ENCODE measurements around the gene PNISR.
"Not testable (repeated sequence)": the region's sequence is repeated elsewhere in the genome, so short reads cannot be mapped to it uniquely, and the experiment has no call there.

PNISR gene, protein sequence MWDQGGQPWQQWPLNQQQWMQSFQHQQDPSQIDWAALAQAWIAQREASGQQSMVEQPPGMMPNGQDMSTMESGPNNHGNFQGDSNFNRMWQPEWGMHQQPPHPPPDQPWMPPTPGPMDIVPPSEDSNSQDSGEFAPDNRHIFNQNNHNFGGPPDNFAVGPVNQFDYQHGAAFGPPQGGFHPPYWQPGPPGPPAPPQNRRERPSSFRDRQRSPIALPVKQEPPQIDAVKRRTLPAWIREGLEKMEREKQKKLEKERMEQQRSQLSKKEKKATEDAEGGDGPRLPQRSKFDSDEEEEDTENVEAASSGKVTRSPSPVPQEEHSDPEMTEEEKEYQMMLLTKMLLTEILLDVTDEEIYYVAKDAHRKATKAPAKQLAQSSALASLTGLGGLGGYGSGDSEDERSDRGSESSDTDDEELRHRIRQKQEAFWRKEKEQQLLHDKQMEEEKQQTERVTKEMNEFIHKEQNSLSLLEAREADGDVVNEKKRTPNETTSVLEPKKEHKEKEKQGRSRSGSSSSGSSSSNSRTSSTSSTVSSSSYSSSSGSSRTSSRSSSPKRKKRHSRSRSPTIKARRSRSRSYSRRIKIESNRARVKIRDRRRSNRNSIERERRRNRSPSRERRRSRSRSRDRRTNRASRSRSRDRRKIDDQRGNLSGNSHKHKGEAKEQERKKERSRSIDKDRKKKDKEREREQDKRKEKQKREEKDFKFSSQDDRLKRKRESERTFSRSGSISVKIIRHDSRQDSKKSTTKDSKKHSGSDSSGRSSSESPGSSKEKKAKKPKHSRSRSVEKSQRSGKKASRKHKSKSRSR

DNA sequence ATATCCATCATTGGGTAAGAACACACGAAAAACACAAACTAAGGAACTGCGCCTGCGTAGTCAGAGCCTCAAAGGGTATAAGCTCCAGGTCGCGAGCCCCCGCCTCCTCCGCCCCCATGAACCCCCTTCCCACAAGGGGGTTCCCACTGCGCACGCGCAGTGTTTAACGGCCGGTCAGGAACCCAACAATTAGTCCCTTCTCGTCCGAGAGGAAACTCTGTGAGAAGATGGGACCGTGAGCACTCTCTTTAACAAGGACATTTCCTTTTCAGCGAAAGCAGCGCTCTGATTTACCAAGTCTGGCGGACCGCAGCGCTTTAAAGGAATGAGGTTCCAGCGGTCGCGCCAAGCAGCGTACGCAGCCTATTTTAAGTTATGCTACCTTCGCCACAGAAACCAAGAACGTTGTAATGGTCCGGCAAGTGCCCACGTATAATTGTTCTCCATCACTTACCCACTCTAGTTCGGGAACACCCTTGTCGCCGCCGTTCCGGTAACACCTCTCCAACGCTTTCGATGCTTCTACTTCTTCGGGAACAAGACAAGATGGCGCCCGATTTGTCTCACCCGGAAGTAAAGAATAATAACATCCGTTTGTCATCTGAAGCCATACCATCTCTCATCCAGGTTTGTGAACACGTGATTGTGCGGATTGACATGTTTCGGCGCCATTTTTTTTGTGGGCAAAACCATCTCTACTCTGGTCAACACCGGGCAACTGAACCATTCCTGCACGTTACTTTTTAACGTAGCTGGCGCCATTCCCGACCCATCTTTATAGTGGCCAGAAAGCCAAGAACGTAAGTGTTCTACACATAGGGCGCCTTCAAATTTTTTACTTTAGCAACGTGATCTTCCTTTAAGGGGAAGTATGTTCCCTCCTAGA, at the start of gene PNISR:
TSS of gene PNISR (minus strand) at position 548 of the 886 bp plus-strand sequence. CDS start 10,649 bp downstream, outside the sequence.
- peak; percentile 98 for DNase-seq (ENCODE audit: low read depth)
- peak within 1 kb of the TSS; percentile 95 for H3K4me3 ChIP-seq (ENCODE audit: low read depth, low read length)

DNA sequence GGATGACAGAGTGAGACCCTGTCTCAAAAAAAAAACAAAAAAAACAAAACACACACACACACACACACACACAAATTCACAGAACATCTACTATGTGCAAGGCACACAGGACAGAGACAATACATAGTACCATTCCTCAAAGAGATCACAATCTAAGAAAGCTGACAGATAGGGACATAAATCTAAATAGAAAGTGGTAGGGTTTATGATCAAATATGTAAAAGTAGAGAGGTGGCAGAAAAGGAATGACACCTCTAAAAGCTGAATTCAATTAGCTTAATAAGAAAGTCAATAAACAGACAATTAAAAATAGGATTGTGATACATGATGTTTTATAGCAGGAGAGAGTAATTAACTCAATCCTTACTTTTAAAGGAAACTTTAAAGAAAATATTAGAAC, 48.6 kb upstream of the PNISR start:
- no peak for DNase-seq (ENCODE audit: low read depth)
- no peak overlapping the region for H3K4me3 ChIP-seq (ENCODE audit: low read depth, low read length)

DNA sequence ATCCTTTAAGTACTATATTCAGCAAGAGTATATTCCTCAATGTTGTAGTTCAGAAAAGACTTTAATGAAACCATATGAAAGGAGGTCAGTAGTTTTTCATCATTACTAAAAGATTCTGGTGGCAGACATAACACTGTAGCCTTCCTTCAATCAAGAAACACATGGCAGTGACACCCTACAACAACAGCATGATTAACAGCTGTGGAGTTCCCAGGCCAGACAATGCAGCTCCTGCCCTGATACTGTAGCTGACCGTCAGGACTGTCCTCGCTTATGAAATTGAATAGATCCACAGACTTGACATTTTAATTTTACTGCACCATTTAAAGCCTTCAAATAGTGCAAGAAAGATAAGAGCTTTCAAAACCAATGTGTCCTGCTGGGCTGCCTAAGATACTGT, 46.5 kb upstream of the PNISR start:
- no peak overlapping the region for H3K4me3 ChIP-seq (ENCODE audit: low read depth, low read length)
- no peak for DNase-seq (ENCODE audit: low read depth)

DNA sequence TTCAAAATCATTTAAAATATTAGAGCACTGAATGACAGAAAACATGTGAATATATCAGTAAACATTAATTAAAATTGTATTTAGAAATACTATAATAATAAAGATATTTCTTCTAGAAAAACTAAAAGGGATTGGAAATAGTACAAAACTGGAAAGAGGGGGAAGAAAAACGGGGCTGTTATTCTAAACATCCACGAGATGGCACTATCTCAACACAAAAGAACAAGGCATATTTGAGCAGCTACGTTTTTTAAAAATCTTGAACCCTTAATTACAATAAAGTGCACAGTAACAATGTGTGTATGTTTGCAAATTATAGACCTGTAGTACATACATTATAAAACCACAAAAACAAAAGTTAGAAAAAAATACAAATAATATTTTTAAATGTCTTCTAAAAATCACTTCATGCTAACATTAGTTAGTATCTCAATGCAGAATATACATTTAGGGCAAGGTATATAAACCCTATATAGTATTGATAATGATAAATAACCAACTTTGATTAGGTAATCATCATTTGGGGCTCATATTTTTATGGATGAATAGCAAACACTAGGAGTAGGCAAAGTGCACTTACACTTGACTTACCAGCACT, 42.5 kb upstream of the PNISR start:
- H3K4me3 ChIP-seq (ENCODE audit: low read depth, low read length), result no peak overlapping the region
- DNase-seq (ENCODE audit: low read depth), result no peak

DNA sequence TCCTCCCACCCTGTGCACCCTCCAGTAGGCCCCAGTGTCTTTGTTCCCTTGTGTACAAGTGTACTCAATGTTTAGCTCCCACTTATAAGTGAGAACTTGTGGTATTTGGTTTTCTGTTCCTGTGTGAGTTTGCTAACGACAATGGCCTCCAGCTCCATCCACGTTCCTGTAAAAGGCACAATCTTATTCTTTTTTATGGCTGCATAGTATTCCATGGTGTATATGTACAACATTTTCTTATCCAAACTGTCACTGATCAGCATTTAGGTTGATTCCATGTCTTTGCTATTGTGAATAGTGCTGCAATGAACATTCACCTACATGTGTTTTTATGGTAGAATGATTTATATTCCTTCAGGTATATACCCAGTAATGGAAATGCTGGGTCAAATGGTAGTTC, 34.0 kb upstream of the PNISR start:
- H3K4me3 ChIP-seq (ENCODE audit: low read depth, low read length); DNase-seq (ENCODE audit: low read depth): not testable (repeated sequence)

DNA sequence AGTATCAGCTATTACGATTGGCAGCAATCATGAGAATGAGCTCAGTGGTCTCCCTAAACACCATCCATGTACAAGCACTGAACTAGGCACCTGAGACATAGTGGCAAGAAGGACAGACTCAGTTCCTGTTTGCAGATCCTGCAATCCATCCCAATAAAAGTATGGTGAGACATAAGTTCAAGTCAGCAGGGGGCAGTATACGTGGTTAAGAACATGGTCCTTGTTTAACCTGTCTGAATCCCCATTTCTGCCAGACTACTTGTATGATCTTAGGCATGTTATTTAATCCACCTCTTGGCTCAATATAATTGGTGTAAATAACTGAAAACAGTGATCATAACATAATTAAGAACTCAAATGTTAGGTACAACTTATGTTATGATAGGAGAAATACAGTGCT, 33.2 kb upstream of the PNISR start:
- H3K4me3 ChIP-seq (ENCODE audit: low read depth, low read length), result no peak overlapping the region
- no peak for DNase-seq (ENCODE audit: low read depth)

DNA sequence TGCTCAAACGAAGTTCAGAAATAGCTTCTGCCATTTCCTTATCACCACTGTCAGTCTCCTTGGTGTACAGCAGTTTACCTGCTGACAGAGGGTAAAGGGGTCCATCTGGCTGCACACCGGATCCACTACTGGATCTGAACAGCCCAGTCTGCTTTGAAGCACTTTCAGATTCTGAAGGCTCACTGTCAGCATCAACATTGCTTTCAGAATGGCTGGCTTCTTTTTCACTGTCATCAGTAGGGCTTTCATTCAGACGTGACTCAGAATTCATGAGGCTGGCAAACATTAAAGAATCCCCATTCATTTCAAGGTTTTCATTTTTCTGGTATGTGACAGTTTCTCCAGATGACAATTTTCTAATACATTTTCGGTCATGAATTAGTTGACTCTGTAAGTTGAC, 21.0 kb upstream of the PNISR start:
- no peak overlapping the region for H3K4me3 ChIP-seq (ENCODE audit: low read depth, low read length)
- no peak for DNase-seq (ENCODE audit: low read depth)

DNA sequence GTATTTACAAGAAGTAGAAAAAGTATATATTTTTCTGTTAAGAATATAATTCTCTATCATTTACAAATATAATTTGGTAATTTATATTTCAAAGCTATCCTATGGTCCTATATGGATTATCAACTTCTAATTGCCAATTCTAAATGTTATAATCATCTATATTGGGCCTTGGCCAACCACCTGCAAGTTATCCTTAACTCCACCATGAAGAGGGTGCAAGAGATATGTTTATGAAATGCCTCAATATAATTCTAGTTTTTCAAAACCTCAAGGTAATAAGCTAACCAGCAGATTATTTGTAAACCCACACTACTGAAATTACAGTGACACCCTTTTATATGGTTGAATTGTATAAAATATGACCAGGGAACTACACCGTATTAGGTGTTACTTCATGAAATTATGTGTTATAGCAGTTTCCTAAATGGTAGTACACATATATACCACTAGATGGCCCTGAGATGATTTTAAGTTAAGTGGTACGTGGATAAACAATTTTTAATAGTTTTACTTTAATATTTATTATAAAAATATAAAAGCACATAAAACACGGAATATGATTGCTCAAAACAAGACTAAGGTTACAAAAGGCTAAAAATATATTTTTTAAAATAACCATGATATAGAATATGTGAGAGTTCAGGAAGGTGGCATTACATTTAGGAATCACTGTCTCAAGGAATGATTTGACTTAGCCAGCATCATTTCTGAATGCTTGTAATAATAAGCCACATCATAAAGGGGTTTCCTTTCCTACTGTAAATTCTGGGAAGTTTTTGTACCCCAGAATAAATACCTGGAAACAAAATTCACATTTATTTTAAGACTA, 9.8 kb upstream of the PNISR start:
- no peak overlapping the region for H3K4me3 ChIP-seq (ENCODE audit: low read depth, low read length)
- no peak for DNase-seq (ENCODE audit: low read depth)

DNA sequence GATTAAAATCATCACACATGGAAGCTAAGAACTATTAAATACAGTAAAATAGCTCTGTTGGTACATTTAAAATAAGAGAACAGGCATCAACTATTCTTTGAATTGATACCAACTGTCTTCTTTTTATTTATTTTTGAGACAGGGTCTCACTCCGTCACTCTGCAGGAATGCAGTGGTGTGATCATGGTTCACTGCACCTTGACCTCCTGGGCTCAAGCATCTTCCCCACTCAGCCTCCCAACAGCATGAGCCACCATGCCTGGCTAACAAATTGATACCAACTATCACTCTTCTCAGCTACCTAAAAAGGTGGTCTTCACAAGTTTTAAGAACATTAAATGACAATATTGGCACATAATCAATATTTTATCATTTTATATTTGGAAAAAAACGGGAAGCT, 7.8 kb upstream of the PNISR start:
- no peak for DNase-seq (ENCODE audit: low read depth)
- H3K4me3 ChIP-seq (ENCODE audit: low read depth, low read length), result no peak overlapping the region

DNA sequence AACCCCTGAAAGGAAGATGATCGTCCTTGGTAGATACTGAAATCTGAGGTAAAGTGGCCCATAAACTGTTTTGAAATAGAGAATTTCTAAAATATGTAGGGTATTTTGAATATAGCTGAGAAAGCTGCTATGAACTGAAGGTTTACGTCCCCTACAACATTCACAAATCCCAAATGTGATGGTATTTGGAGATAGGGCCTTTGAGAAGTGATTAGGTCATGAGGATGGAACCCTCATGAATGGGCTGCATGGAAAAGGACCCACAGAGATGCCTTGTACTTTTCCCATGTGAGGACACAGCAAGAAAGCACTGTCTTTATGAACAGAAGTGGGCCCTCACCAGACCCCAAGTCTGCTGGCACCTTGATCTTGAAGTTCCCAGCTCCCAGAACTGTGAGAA, 6.8 kb upstream of the PNISR start:
- DNase-seq (ENCODE audit: low read depth), result no peak
- no peak overlapping the region for H3K4me3 ChIP-seq (ENCODE audit: low read depth, low read length)

DNA sequence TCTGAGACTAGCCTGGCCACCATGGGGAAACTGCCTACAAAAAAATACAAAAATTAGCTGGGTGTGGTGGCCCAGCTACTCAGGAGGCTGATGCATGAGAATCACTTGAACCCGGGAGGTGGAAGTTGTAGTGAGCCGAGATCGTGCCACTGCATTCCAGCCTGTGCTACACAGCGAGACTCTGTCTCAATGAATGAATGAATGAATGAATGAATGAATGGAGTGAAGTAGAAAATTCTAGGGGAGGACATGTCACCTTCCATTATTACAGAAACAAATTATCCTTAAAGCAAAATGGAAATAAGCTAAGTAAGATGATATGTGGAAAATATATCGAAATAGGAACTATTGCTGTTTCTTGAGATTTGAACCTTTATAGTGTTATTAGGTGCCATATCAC, 2.9 kb upstream of the PNISR start:
- no peak overlapping the region for H3K4me3 ChIP-seq (ENCODE audit: low read depth, low read length)
- no peak for DNase-seq (ENCODE audit: low read depth)

DNA sequence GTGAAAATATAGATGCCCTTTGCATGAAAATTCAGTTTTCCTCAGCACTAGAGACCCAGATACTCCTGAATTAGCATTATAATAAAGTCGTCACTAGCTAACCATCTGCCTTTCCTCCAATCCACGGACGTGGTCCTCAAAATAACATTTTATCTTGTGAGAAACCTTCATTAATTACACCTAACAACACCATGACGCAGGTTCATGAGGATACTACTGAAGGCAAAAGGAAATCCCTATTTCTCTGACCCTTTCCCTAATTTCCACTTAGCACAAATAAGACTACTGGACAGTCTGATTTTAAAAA, 1.3 kb upstream of the PNISR start:
- DNase-seq (ENCODE audit: low read depth), result no peak
- peak overlapping the region; percentile 95 for H3K4me3 ChIP-seq (ENCODE audit: low read depth, low read length)

DNA sequence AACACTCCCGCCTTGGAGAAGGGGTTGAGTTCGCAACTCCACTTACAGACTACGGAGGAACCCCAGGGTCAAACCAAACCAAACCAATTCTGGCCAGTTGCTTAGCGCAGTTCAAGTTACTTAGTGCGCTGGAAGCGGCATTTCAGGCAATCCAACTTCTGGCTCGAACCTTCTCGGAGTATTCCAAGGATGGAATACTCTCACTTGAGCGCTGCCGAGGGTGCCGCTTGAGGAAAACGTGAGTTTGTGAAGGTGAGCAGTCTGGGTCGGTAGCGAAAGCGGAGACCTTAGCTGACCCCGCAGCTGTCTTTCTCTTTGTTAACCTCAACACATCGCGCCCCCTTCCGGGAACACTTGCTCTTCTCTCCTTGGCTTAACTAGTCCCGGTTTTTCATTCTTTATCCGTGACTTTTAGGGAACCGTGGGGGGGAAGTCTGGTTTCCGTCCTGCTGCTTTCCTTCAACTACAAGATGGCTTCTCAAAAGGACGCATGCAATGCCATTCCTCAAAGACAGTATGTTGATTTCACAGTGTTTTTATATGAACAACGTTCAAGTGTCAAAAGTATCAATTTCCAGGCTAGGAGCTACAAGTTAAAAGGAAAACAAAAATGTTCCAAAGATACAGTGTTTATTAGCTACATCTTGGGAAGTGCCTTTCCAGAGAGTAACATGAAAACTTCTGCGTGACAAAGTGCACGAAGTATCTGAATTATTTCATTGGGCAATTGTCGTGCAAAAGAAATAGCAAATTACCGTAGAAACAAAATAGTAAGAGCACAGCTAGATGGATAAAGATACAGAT, 741 bp upstream of the PNISR start:
- peak overlapping the region; percentile 95 for H3K4me3 ChIP-seq (ENCODE audit: low read depth, low read length)
- DNase-seq (ENCODE audit: low read depth), result peak; percentile 59

DNA sequence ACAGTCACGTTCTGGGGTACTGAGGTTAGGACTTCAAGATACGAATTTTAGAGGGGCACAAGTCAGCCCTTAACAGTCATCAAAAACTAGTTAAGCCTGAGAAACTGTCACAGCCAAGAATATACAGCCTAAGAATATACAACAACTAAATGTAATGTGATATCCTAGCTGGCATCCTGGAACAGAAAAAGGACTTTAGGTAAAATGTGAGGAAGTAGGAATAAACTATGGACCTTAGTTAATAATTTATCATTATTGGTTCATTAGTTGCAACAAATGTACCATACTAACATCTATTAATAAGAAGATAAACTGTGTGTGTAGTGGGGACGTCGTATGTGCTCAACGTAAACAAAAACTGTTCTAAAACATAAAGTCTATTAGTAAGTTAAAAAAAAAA, 1.1 kb downstream of the PNISR start:
- DNase-seq (ENCODE audit: low read depth), result no peak
- peak overlapping the region; percentile 95 for H3K4me3 ChIP-seq (ENCODE audit: low read depth, low read length)

DNA sequence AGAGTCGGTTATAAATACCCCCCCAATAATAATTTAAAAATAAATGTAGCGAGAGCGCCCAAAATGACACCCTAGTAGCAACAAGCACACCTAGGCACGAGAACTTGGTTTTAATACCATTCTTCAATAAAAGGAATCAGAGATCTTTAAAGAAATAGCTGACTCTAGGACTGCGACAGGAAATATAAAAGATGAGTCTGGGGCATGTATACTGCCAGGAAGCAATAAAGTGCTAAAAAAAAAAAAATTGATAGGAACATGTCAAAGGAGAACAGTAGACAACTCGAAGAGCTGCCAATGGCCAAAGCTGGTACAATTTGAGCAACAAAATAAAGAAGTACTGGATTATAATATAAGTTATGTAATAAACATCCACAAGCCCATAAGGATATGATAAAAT, 2.2 kb downstream of the PNISR start:
- no peak for DNase-seq (ENCODE audit: low read depth)

DNA sequence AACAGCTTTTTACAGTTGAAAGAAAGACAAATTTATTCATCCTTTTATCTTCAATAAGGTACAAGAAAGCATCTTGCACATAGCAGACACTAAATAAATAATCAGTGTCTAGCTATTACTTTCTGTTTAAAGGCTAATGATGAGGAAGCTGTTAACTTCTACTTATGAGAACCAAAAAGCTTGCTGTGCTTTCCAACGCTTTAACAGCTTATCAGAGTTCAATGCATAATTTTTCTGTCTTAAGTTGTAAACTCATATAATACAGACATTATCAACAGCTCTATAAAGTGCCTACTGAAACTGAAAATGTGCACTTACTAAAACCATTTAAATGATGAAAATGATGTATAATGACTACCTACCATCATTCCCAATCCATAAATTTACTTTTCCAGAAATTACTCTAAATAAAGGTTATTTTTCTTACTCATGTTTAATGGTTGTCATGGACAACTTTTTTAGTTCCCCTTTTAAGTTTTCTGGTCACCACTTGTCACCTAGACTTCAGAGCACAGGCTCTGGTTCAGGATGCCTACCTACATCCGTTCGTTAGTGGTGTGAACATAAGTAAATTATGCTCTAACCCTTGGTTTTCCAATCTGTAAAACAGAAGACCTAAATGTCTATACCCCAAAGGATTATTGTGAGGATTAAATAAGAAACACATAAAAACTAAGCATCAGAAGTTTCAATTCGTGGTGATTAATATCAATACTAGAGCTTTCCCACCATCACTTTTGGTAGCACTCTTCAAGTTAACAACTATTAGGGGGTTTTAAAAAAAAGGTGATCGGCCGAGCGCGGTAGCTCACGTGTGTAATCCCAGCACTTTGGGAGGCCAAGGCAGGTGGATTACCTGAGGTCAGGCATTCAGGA, 8.0 kb downstream of the PNISR start:
- no peak overlapping the region for H3K4me3 ChIP-seq (ENCODE audit: low read depth, low read length)
- DNase-seq (ENCODE audit: low read depth), result no peak

More for the DNA sequence above, 2.2 kb downstream of the PNISR start:
- no peak overlapping the region for H3K4me3 ChIP-seq (ENCODE audit: low read depth, low read length)

DNA sequence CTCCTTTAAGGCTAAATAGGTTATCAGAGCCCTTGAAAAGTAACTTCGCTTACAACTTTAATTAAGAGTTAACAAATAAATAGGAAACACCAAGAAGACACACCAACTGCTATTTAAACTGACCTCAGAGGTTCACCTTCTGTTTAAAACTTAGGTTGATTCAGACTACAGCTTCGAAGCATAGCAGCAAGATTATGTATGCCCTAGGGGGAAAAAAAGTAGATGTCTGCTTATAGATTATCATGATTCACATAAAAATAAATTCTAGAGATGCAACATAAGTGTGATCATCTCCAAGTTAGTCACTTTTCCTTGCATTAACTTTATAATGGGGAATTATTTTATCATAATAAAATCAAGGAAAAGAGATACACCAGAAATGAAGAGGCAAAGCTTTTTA, 8.9 kb downstream of the PNISR start:
- DNase-seq (ENCODE audit: low read depth), result no peak
- no peak overlapping the region for H3K4me3 ChIP-seq (ENCODE audit: low read depth, low read length)
